Activated naive CD4-positive, alpha-beta T cell treated with anti-CD3 and anti-CD28 coated beads, Interleukin-2, amount 50 U/mL, for 72 hours (primary cell): ENCODE results near the gene DNAH1. TPM values are rescaled to one million over a fixed set of nuclear protein-coding genes. Genes with fewer than 3 reads are reported as not detected.
A peak's percentile ranks its signal among the peaks of the same experiment; 100 is the strongest.

ENCODE experiments used
- ATAC-seq, 2 donors: fragments of 150-1000 bp; cut with Tn5 transposase; 2 replicates each; pipeline ENCODE4 v1.10.0; 2021; ENCODE audit warnings: mild to moderate bottlenecking in 2 of 2, moderate library complexity in 2 of 2
- DNase-seq, 2 donors: peaks; one replicate each; pipeline ENCODE4 v3.0.0; 2021 to 2022; ENCODE audit warnings: low spot score in 2 of 2
- H3K27ac Mint-ChIP-seq, 2 donors: one replicate each; pipeline ENCODE4 v1.8.0; 2022; ENCODE audit warnings: mild to moderate bottlenecking in 2 of 2, mixed read lengths in 2 of 2
- H3K36me3 Mint-ChIP-seq, 2 donors: one replicate each; pipeline ENCODE4 v1.8.0; 2022; ENCODE audit warnings: mixed read lengths in 2 of 2
- H3K9me3 Mint-ChIP-seq, 2 donors: one replicate each; pipeline ENCODE4 v1.8.0; 2022; ENCODE audit warnings: mixed read lengths in 2 of 2
- total RNA-seq, 2 donors: library from RNA; stranded (reverse); gene quantifications; one replicate each; pipeline ENCODE4 v1.2.3, GENCODE V29; 2022

The DNAH1 gene
- total RNA-seq, 2 donors from 2014 or later: 17.5 to 19.8 TPM

- Mint-ChIP-seq H3K27ac (no peak overlapping the region), H3K9me3 (no peaks in the 10 kb centered on the region)
- no peak for DNase-seq
These were observed 119.4 kb downstream of the DNAH1 start for GRCh38 chr3:52435246-52436101.

GRCh38 chr3:52436500-52437149, 120.5 kb downstream of the DNAH1 start:
- Mint-ChIP-seq H3K9me3 (no peaks in the 10 kb centered on the region), H3K27ac (no peak overlapping the region), H3K36me3 (no peaks in the 10 kb centered on the region)
- no peak for DNase-seq
- no peak for ATAC-seq

More at GRCh38 chr3:52435246-52436101, 119.4 kb downstream of the DNAH1 start:
- H3K36me3 Mint-ChIP-seq: no peaks in the 10 kb centered on the region
- ATAC-seq: no peak

DNA sequence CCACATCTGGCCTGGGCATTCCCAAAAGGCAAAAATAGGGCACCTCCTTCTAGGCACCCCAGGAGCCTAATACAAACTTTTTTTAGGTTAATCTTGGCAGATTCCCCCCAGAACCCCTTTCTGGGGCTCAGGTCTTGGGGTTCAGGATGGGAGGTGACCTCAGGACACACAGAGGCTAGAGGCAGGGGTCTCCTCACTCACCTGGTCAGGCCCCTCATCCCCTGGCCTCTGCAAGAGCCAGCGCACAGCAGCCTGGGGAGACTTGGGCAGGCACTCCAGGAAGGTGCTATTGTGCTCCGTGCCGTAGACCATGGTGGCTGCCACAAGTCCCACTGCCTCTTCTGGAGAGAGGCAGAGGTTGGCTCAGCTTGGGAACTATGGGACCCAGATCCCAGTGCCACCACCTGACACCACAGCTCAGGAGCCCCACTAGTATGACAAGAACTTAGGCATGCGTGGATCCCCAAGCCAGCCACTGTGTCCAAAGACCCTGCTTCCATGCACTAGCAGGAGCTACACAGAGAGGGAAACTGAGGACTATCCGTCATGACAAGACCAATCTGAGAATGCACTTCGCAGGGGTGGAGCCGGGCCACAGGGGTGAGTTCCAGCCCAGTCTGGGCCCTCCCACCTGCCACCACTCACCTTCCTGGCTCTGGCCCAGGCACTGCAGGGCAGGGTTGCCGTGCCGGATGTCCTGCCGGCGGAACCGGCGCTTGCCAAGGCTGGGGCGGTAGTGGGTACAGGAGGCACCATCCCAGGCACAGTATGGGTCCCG, 121.4 kb downstream of the DNAH1 start:
- Mint-ChIP-seq H3K9me3 (no peaks in the 10 kb centered on the region), H3K27ac (no peak overlapping the region), H3K36me3 (no peaks in the 10 kb centered on the region)
- ATAC-seq: no peak
- DNase-seq: no peak

GRCh38 chr3:52438104-52438376, 121.9 kb downstream of the DNAH1 start:
- no peak overlapping the region for H3K27ac Mint-ChIP-seq
- ATAC-seq (no peak), DNase-seq (no peak)
- H3K9me3 Mint-ChIP-seq: no peaks in the 10 kb centered on the region
- H3K36me3 Mint-ChIP-seq: no peaks in the 10 kb centered on the region

GRCh38 chr3:52438579-52439425, 122.7 kb downstream of the DNAH1 start:
- H3K27ac Mint-ChIP-seq: no peak overlapping the region
- H3K9me3 Mint-ChIP-seq: no peaks in the 10 kb centered on the region
- DNase-seq (no peak), ATAC-seq (no peak)
- H3K36me3 Mint-ChIP-seq: no peaks in the 10 kb centered on the region

GRCh38 chr3:52439426-52440248, 123.5 kb downstream of the DNAH1 start:
- no peak for ATAC-seq
- H3K27ac Mint-ChIP-seq: no peak overlapping the region
- no peaks in the 10 kb centered on the region for H3K36me3 Mint-ChIP-seq
- no peaks in the 10 kb centered on the region for H3K9me3 Mint-ChIP-seq
- DNase-seq: no peak

DNA sequence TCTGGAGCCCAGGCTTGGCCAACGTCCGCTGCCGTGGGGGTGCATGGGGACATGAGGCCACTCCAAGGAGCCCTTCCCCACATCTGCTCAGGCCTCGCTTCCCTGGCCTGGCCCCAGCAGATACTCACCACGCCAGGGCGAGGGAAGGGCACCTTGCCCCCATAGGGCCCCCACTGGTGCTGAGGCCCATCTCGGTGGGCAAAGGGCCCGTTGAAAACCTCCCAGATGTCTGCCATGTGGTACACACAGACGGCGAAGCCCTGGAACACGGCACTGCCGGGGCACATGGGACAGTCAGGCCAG, 124.1 kb downstream of the DNAH1 start:
- DNase-seq (no peak), ATAC-seq (no peak)
- no peaks in the 10 kb centered on the region for H3K36me3 Mint-ChIP-seq

DNA sequence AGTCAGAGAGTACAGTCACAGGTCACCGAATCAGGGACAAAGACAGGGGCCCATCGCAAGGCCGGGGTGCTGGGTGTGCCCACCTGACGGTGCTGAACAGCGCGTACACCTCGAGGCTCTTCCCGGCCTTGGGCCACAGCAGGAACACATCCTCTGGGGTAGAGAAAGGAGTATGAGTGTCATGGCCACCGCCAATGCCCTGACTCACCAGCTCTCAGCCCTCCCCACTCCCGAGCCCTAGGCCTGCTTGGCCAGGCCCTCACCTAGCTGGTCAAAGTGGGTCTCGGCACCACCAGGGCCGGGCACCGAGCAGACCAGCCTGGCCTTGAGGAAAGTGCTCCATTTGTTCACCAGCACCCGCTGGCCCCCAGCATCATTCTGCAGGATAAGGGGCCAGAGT, 124.6 kb downstream of the DNAH1 start:
- H3K36me3 Mint-ChIP-seq: no peaks in the 10 kb centered on the region
- DNase-seq: no peak
- no peaks in the 10 kb centered on the region for H3K9me3 Mint-ChIP-seq
- H3K27ac Mint-ChIP-seq: peak overlapping the region in 1 of 2 donors; percentile 38
- ATAC-seq: no peak

More for the DNA sequence above, 124.1 kb downstream of the DNAH1 start:
- Mint-ChIP-seq H3K27ac (peak overlapping the region in 1 of 2 donors; percentile 38), H3K9me3 (no peaks in the 10 kb centered on the region)

- ATAC-seq: no peak
These were observed 125.1 kb downstream of the DNAH1 start for GRCh38 chr3:52441091-52441771.

GRCh38 chr3:52441772-52442332, 125.7 kb downstream of the DNAH1 start:
- Mint-ChIP-seq H3K36me3 (no peaks in the 10 kb centered on the region), H3K9me3 (no peaks in the 10 kb centered on the region), H3K27ac (no peak overlapping the region)
- no peak for ATAC-seq
- DNase-seq: no peak

More at GRCh38 chr3:52441091-52441771, 125.1 kb downstream of the DNAH1 start:
- Mint-ChIP-seq H3K27ac (no peak overlapping the region), H3K9me3 (no peaks in the 10 kb centered on the region), H3K36me3 (no peaks in the 10 kb centered on the region)
- no peak for DNase-seq

DNA sequence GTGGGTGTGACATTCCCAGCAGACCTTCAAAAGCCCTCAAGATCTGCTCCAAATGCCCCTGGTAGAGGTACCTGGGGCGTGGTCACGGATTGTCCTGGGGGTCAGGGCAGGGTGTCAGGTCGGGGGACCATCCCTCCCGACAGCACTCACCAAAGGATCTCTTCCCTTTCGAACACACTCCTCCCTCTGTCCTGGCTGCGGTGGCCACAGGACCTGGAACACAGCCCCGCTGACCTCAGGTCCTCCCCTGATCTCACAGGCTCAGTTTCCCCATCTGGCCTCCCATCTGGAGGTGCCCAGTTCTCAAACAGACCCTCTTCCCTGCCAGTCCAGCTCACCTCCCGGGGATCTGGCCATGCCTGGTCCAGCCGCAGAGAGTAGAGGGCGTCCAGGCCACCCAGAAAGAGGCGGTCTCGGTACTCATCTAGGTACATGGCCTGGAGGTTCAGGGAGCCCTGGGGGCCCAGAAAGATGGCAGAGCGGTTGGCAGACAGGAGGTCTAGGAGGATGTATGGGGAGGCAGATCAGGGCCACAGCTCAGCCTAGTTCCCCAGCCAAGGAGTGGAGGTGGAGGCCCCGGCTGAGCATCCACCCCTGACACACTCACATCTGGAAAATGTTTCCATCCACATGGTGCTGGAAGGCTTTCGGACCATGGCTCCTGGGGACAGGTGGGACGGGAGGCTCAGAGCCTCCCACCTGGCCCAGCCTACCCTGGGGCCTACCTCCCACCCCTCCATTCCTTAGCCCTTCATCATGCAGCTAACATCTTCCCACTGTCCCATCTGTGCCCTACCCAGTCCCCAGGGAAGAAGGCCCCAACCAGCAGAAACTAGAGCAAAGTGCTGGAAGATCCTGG, 126.5 kb downstream of the DNAH1 start:
- ATAC-seq (no peak), DNase-seq (no peak)
- Mint-ChIP-seq H3K27ac (peak overlapping the region in 1 of 2 donors; percentile 15), H3K9me3 (no peaks in the 10 kb centered on the region), H3K36me3 (no peaks in the 10 kb centered on the region)

- no peaks in the 10 kb centered on the region for H3K36me3 Mint-ChIP-seq
- ATAC-seq (no peak), DNase-seq (no peak)
- peak overlapping the region in 1 of 2 donors; percentile 15 for H3K27ac Mint-ChIP-seq
- H3K9me3 Mint-ChIP-seq: no peaks in the 10 kb centered on the region
These were observed 127.1 kb downstream of the DNAH1 start for GRCh38 chr3:52443268-52443610.

GRCh38 chr3:52443791-52444687, 127.9 kb downstream of the DNAH1 start:
- no peaks in the 10 kb centered on the region for H3K36me3 Mint-ChIP-seq
- no peak overlapping the region for H3K27ac Mint-ChIP-seq
- no peak for DNase-seq
- H3K9me3 Mint-ChIP-seq: no peaks in the 10 kb centered on the region
- ATAC-seq: no peak
